A549 (cell line): ENCODE data around the gene ZC3H14.

Experiments used
- NFE2L2 ChIP-seq: fragments of 150-350 bp; conservative IDR thresholded peaks from 2 replicates; pipeline ENCODE4 v1.6.1; 2014; ENCODE audit warnings: low read length
- POLR2A ChIP-seq: IDR thresholded peaks from 2 replicates; pipeline ENCODE4 v1.6.1; 2012; ENCODE audit warnings: mild to moderate bottlenecking, low read length
- RFX5 ChIP-seq: fragments of 450-650 bp; IDR thresholded peaks from 2 replicates; pipeline ENCODE4 v1.7.1; 2014; ENCODE audit warnings: antibody characterized with exemption, mild to moderate bottlenecking, moderate library complexity

- no peak for TF ChIP-seq RFX5
- no peak for TF ChIP-seq POLR2A
- TF ChIP-seq NFE2L2, result no peak
Measured at GRCh38 chr14:88621100-88621499, 58.3 kb downstream of the ZC3H14 start.
